ENCODE measurements around the gene ATP11B.

- TF ChIP-seq, protein P1, sequence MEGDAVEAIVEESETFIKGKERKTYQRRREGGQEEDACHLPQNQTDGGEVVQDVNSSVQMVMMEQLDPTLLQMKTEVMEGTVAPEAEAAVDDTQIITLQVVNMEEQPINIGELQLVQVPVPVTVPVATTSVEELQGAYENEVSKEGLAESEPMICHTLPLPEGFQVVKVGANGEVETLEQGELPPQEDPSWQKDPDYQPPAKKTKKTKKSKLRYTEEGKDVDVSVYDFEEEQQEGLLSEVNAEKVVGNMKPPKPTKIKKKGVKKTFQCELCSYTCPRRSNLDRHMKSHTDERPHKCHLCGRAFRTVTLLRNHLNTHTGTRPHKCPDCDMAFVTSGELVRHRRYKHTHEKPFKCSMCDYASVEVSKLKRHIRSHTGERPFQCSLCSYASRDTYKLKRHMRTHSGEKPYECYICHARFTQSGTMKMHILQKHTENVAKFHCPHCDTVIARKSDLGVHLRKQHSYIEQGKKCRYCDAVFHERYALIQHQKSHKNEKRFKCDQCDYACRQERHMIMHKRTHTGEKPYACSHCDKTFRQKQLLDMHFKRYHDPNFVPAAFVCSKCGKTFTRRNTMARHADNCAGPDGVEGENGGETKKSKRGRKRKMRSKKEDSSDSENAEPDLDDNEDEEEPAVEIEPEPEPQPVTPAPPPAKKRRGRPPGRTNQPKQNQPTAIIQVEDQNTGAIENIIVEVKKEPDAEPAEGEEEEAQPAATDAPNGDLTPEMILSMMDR (conservative IDR thresholded peaks at IDR 0.05; ENCODE audit: low read depth, low read length), result no peak
- TF ChIP-seq EZH2 (IDR thresholded peaks at IDR 0.05; ENCODE audit: borderline replicate concordance, low read depth, low read length, poor library complexity, severe bottlenecking), result no peak
These were observed 98.9 kb downstream of the ATP11B start for GRCh38 chr3:182892226-182892625.

Data from A673 (cell line).